SU-DHL-6 (cell line): ENCODE data around the gene PRTN3.
"Not testable (repeated sequence)": the region's sequence is repeated elsewhere in the genome, so short reads cannot be mapped to it uniquely, and the experiment has no call there.

Experiments used
- CTCF ChIP-seq: fragments of 200-600 bp; sonication (generic); IDR thresholded peaks from one replicate; pipeline ENCODE4 v1.5.1; 2017; ENCODE audit warnings: antibody characterized with exemption, mild to moderate bottlenecking, low read length, moderate library complexity; ENCODE audit not compliant: insufficient read depth, poor library complexity, severe bottlenecking
- EZH2phosphoT487 ChIP-seq: fragments of 200-600 bp; sonication (generic), shearing (Covaris generic); conservative IDR thresholded peaks from 2 replicates; pipeline ENCODE4 v1.6.1; 2018; ENCODE audit warnings: mild to moderate bottlenecking, antibody characterized with exemption, low read length, moderate library complexity, mixed read lengths

GRCh38 chr19:878751-879561, 38.2 kb downstream of the PRTN3 start:
- TF ChIP-seq CTCF, EZH2phosphoT487: not testable (repeated sequence)
